ENCODE results near the gene TNFSF11.

Gene TNFSF11

GRCh38 chr13:42617221-42617620 lies 43.3 kb downstream of the TNFSF11 start:
- Histone ChIP-seq H3K4me1 (ENCODE audit: control insufficient read depth in 2 of 2, insufficient read depth in 1 of 2, low read depth in 1 of 2, low read length in 2 of 2) (no peaks in the 10 kb centered on the region), H3K9me3 (replicated peaks in 1 of 2; ENCODE audit: control insufficient read depth in 2 of 2, insufficient read depth in 1 of 2, low read depth in 1 of 2, low read length in 2 of 2) (no peaks in the 10 kb centered on the region), H4K8ac (ENCODE audit: low read depth, low read length) (no peak overlapping the region), H3K14ac (ENCODE audit: low read length) (no peak overlapping the region), H2BK12ac (ENCODE audit: low read length) (no peak overlapping the region), H3K4me2 (ENCODE audit: insufficient read depth, low read length, poor library complexity, severe bottlenecking) (no peak overlapping the region), H3K36me3 (replicated peaks in 1 of 2; ENCODE audit: control insufficient read depth in 2 of 2, insufficient read depth in 2 of 2, low read length in 2 of 2) (no peaks in the 10 kb centered on the region), H3K27ac (replicated peaks; ENCODE audit: low read length) (no peak overlapping the region), H3K23ac (ENCODE audit: low read depth, low read length, poor library complexity) (no peak overlapping the region), H3K18ac (ENCODE audit: low read length) (no peak overlapping the region), H2BK15ac (ENCODE audit: low read length) (no peak overlapping the region), H2BK5ac (ENCODE audit: low read length) (no peak overlapping the region), H3K27me3 (ENCODE audit: control insufficient read depth in 3 of 3, insufficient read depth in 3 of 3, low read depth in 1 of 3, low read length in 3 of 3) (no peaks in the 10 kb centered on the region), H3K79me1 (ENCODE audit: low read depth, low read length) (no peaks in the 10 kb centered on the region), H3K9ac (ENCODE audit: low read depth, low read length, poor library complexity) (no peak overlapping the region), H4K91ac (ENCODE audit: low read depth, low read length, poor library complexity) (no peak overlapping the region), H2BK120ac (ENCODE audit: low read depth, low read length) (no peak overlapping the region), H3K4ac (ENCODE audit: low read length) (no peak overlapping the region), H3K4me3 (ENCODE audit: low read length in 2 of 2) (no peak overlapping the region), H2AFZ (ENCODE audit: low read length) (no peak overlapping the region), H2AK5ac (ENCODE audit: low read depth, low read length) (no peak overlapping the region)
- no CpG with 5 or more reads among the region's 3 CpGs for WGBS, 2 donors (ENCODE audit: extremely low coverage in 2 of 2, insufficient read length in 2 of 2, insufficient replicate concordance in 1 of 2)
- no peak for DNase-seq (ENCODE audit: low spot score)

- no peak overlapping the region for H3K14ac ChIP-seq (ENCODE audit: low read length)
- H3K4ac ChIP-seq (ENCODE audit: low read length): no peak overlapping the region
- no peak overlapping the region for H2AFZ ChIP-seq (ENCODE audit: low read length)
- H3K27me3 ChIP-seq (ENCODE audit: control insufficient read depth in 3 of 3, insufficient read depth in 3 of 3, low read depth in 1 of 3, low read length in 3 of 3): no peaks in the 10 kb centered on the region
- H2BK5ac ChIP-seq (ENCODE audit: low read length): no peak overlapping the region
- H2BK15ac ChIP-seq (ENCODE audit: low read length): no peak overlapping the region
- no peak overlapping the region for H3K18ac ChIP-seq (ENCODE audit: low read length)
- H2BK120ac ChIP-seq (ENCODE audit: low read depth, low read length): no peak overlapping the region
- H2BK12ac ChIP-seq (ENCODE audit: low read length): no peak overlapping the region
- H3K4me2 ChIP-seq (ENCODE audit: insufficient read depth, low read length, poor library complexity, severe bottlenecking): no peak overlapping the region
- no peak overlapping the region for H2AK5ac ChIP-seq (ENCODE audit: low read depth, low read length)
- H3K23ac ChIP-seq (ENCODE audit: low read depth, low read length, poor library complexity): no peak overlapping the region
- H4K8ac ChIP-seq (ENCODE audit: low read depth, low read length): no peak overlapping the region
- H3K79me1 ChIP-seq (ENCODE audit: low read depth, low read length): no peaks in the 10 kb centered on the region
- no peak overlapping the region for H3K4me3 ChIP-seq (ENCODE audit: low read length in 2 of 2)
- H3K27ac ChIP-seq (replicated peaks; ENCODE audit: low read length): no peak overlapping the region
- H3K9me3 ChIP-seq (replicated peaks in 1 of 2; ENCODE audit: control insufficient read depth in 2 of 2, insufficient read depth in 1 of 2, low read depth in 1 of 2, low read length in 2 of 2): no peaks in the 10 kb centered on the region
- no peaks in the 10 kb centered on the region for H3K4me1 ChIP-seq (ENCODE audit: control insufficient read depth in 2 of 2, insufficient read depth in 1 of 2, low read depth in 1 of 2, low read length in 2 of 2)
- no CpG with 5 or more reads among the region's 2 CpGs for WGBS, 2 donors (ENCODE audit: extremely low coverage in 2 of 2, insufficient read length in 2 of 2, insufficient replicate concordance in 1 of 2)
- no peaks in the 10 kb centered on the region for H3K36me3 ChIP-seq (replicated peaks in 1 of 2; ENCODE audit: control insufficient read depth in 2 of 2, insufficient read depth in 2 of 2, low read length in 2 of 2)
- no peak overlapping the region for H3K9ac ChIP-seq (ENCODE audit: low read depth, low read length, poor library complexity)
- no peak overlapping the region for H4K91ac ChIP-seq (ENCODE audit: low read depth, low read length, poor library complexity)
- DNase-seq (ENCODE audit: low spot score): no peak
Measured at GRCh38 chr13:42623916-42624315, 50.0 kb downstream of the TNFSF11 start.

GRCh38 chr13:42625611-42626010 lies 51.7 kb downstream of the TNFSF11 start:
- Histone ChIP-seq H3K4ac (ENCODE audit: low read length) (no peak overlapping the region), H3K14ac (ENCODE audit: low read length) (no peak overlapping the region), H3K27me3 (ENCODE audit: control insufficient read depth in 3 of 3, insufficient read depth in 3 of 3, low read depth in 1 of 3, low read length in 3 of 3) (no peaks in the 10 kb centered on the region), H2AK5ac (ENCODE audit: low read depth, low read length) (no peak overlapping the region), H3K9ac (ENCODE audit: low read depth, low read length, poor library complexity) (no peak overlapping the region), H2BK120ac (ENCODE audit: low read depth, low read length) (no peak overlapping the region), H2BK12ac (ENCODE audit: low read length) (no peak overlapping the region), H3K23ac (ENCODE audit: low read depth, low read length, poor library complexity) (no peak overlapping the region), H3K27ac (replicated peaks; ENCODE audit: low read length) (no peak overlapping the region), H4K91ac (ENCODE audit: low read depth, low read length, poor library complexity) (no peak overlapping the region), H2AFZ (ENCODE audit: low read length) (no peak overlapping the region), H3K79me1 (ENCODE audit: low read depth, low read length) (no peaks in the 10 kb centered on the region), H3K36me3 (replicated peaks in 1 of 2; ENCODE audit: control insufficient read depth in 2 of 2, insufficient read depth in 2 of 2, low read length in 2 of 2) (no peaks in the 10 kb centered on the region), H3K9me3 (replicated peaks in 1 of 2; ENCODE audit: control insufficient read depth in 2 of 2, insufficient read depth in 1 of 2, low read depth in 1 of 2, low read length in 2 of 2) (no peaks in the 10 kb centered on the region), H3K4me3 (ENCODE audit: low read length in 2 of 2) (no peak overlapping the region), H3K18ac (ENCODE audit: low read length) (no peak overlapping the region), H2BK15ac (ENCODE audit: low read length) (no peak overlapping the region), H3K4me1 (ENCODE audit: control insufficient read depth in 2 of 2, insufficient read depth in 1 of 2, low read depth in 1 of 2, low read length in 2 of 2) (no peaks in the 10 kb centered on the region), H3K4me2 (ENCODE audit: insufficient read depth, low read length, poor library complexity, severe bottlenecking) (no peak overlapping the region), H4K8ac (ENCODE audit: low read depth, low read length) (no peak overlapping the region), H2BK5ac (ENCODE audit: low read length) (no peak overlapping the region)
- WGBS, 2 donors (ENCODE audit: extremely low coverage in 2 of 2, insufficient read length in 2 of 2, insufficient replicate concordance in 1 of 2): no CpG with 5 or more reads among the region's 3 CpGs
- no peak for DNase-seq (ENCODE audit: low spot score)

GRCh38 chr13:42626176-42626860 lies 52.4 kb downstream of the TNFSF11 start:
- H3K23ac ChIP-seq (ENCODE audit: low read depth, low read length, poor library complexity): no peak overlapping the region
- H2BK120ac ChIP-seq (ENCODE audit: low read depth, low read length): no peak overlapping the region
- no peaks in the 10 kb centered on the region for H3K4me1 ChIP-seq (ENCODE audit: control insufficient read depth in 2 of 2, insufficient read depth in 1 of 2, low read depth in 1 of 2, low read length in 2 of 2)
- H2BK15ac ChIP-seq (ENCODE audit: low read length): no peak overlapping the region
- H4K91ac ChIP-seq (ENCODE audit: low read depth, low read length, poor library complexity): no peak overlapping the region
- no peak overlapping the region for H2BK5ac ChIP-seq (ENCODE audit: low read length)
- H2AFZ ChIP-seq (ENCODE audit: low read length): no peak overlapping the region
- DNase-seq (ENCODE audit: low spot score): no peak
- H3K18ac ChIP-seq (ENCODE audit: low read length): no peak overlapping the region
- no peak overlapping the region for H2AK5ac ChIP-seq (ENCODE audit: low read depth, low read length)
- WGBS, 2 donors (ENCODE audit: extremely low coverage in 2 of 2, insufficient read length in 2 of 2, insufficient replicate concordance in 1 of 2): no CpG with 5 or more reads among the region's 5 CpGs
- H3K4ac ChIP-seq (ENCODE audit: low read length): no peak overlapping the region
- no peak overlapping the region for H3K14ac ChIP-seq (ENCODE audit: low read length)
- no peaks in the 10 kb centered on the region for H3K36me3 ChIP-seq (replicated peaks in 1 of 2; ENCODE audit: control insufficient read depth in 2 of 2, insufficient read depth in 2 of 2, low read length in 2 of 2)
- no peak overlapping the region for H4K8ac ChIP-seq (ENCODE audit: low read depth, low read length)
- no peaks in the 10 kb centered on the region for H3K9me3 ChIP-seq (replicated peaks in 1 of 2; ENCODE audit: control insufficient read depth in 2 of 2, insufficient read depth in 1 of 2, low read depth in 1 of 2, low read length in 2 of 2)
- H3K27me3 ChIP-seq (ENCODE audit: control insufficient read depth in 3 of 3, insufficient read depth in 3 of 3, low read depth in 1 of 3, low read length in 3 of 3): no peaks in the 10 kb centered on the region
- no peak overlapping the region for H3K4me3 ChIP-seq (ENCODE audit: low read length in 2 of 2)
- no peak overlapping the region for H2BK12ac ChIP-seq (ENCODE audit: low read length)
- no peak overlapping the region for H3K27ac ChIP-seq (replicated peaks; ENCODE audit: low read length)
- no peaks in the 10 kb centered on the region for H3K79me1 ChIP-seq (ENCODE audit: low read depth, low read length)
- no peak overlapping the region for H3K9ac ChIP-seq (ENCODE audit: low read depth, low read length, poor library complexity)
- H3K4me2 ChIP-seq (ENCODE audit: insufficient read depth, low read length, poor library complexity, severe bottlenecking): no peak overlapping the region
